ENCODE results near the gene CHRDL2.
A peak's percentile ranks its signal among the peaks of the same experiment; 100 is the strongest.

The CHRDL2 gene

DNA sequence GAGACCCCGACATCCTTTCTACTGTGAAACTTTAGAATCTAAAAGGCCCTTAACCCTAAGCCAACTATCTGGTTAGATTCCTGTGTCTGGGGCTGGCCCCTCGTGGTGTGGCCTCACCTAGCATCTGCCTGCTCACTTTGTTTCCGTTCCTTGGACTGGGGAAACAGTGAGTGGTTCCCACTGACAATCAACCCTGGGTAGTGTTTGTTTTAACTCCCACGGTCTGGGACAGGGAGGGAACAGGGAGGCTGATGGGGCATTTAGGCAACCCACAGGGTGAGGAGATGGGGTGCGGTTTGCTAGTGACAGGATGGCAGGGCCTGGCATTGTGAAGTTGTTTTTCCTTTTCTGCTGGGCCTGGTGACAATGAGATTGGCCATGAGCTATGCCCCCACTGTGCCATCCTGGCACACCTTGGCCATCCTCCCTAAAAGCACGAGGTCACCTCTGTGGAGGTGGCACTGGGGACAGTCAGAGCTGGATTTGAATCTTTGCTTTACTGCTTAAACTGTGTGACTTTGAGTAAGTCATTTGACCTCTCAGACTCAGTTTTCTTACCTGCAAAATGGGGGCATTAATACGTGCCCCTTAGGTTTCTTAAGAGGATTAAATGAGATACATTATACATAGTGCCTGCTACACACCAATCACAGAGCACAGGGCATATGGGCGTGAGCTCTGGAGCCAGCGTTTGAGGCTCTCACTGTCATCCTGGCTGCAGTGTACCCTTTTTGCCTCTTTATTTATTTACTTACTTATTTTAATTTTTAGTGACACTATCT, 31.4 kb downstream of the CHRDL2 start:
- no peak for ATAC-seq
- no peak for TF ChIP-seq CREB5 (CRISPR knock-in tag; IDR thresholded peaks at IDR 0.05; ENCODE audit: low read depth)
- TF ChIP-seq TSHZ2 (CRISPR knock-in tag; IDR thresholded peaks at IDR 0.05) = no peak
- no peak for TF ChIP-seq ESRRG (CRISPR knock-in tag; IDR thresholded peaks at IDR 0.05)
- TF ChIP-seq ZC3H10 (CRISPR knock-in tag; IDR thresholded peaks at IDR 0.05) = no peak
- TF ChIP-seq CSDC2 (CRISPR knock-in tag; IDR thresholded peaks at IDR 0.05) = no peak
- no peak for TF ChIP-seq ZNF565 (CRISPR knock-in tag; conservative IDR thresholded peaks at IDR 0.05; ENCODE audit: low read depth)
- TF ChIP-seq BACH2 (CRISPR knock-in tag; IDR thresholded peaks at IDR 0.05; ENCODE audit: borderline replicate concordance) = no peak
- no peak for TF ChIP-seq ZNF70 (CRISPR knock-in tag; IDR thresholded peaks at IDR 0.05)
- no peak for TF ChIP-seq GLIS3 (CRISPR knock-in tag; IDR thresholded peaks at IDR 0.05)
- no peak for TF ChIP-seq SNAI2 (CRISPR knock-in tag; IDR thresholded peaks at IDR 0.05)
- no peak for TF ChIP-seq ZFP30 (CRISPR knock-in tag; IDR thresholded peaks at IDR 0.05)
- no peak for TF ChIP-seq TCF4 (CRISPR knock-in tag; IDR thresholded peaks at IDR 0.05; ENCODE audit: borderline replicate concordance)
- TF ChIP-seq TOX (CRISPR knock-in tag; IDR thresholded peaks at IDR 0.05; ENCODE audit: borderline replicate concordance) = no peak

DNA sequence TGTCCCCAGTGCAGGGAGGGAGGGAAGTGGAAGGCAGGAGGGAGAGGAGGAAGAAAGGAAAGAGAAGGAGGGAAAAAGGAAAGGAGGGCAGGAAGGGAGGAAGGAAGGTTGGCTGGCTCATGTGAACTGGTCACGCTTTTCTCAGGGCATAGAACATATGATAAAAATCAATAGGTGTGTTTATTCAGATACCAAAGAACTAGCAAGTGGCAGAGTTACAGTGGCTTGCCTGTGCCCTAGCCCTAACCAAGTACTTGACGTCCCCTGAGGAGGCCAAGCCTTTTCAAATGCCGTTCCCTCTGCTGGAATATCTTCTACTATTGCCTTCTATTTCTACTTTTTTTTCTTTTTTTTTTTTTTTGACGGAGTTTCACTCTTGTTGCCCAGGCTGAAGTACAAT, 33.5 kb downstream of the CHRDL2 start:
- ATAC-seq = no peak
- no peak for TF ChIP-seq RARB (CRISPR knock-in tag; IDR thresholded peaks at IDR 0.05)
- no peak for TF ChIP-seq ZC3H10 (CRISPR knock-in tag; IDR thresholded peaks at IDR 0.05)
- no peak for TF ChIP-seq PPARA (CRISPR knock-in tag; IDR thresholded peaks at IDR 0.05; ENCODE audit: borderline replicate concordance)
- TF ChIP-seq CREB5 (CRISPR knock-in tag; IDR thresholded peaks at IDR 0.05; ENCODE audit: low read depth) = no peak
- TF ChIP-seq TSHZ2 (CRISPR knock-in tag; IDR thresholded peaks at IDR 0.05) = no peak
- no peak for TF ChIP-seq ZFP3 (CRISPR knock-in tag; IDR thresholded peaks at IDR 0.05)
- no peak for TF ChIP-seq ZNF8 (CRISPR knock-in tag; IDR thresholded peaks at IDR 0.05)
- no peak for TF ChIP-seq GLIS3 (CRISPR knock-in tag; IDR thresholded peaks at IDR 0.05)
- TF ChIP-seq CSDC2 (CRISPR knock-in tag; IDR thresholded peaks at IDR 0.05) = no peak
- TF ChIP-seq BACH2 (CRISPR knock-in tag; IDR thresholded peaks at IDR 0.05; ENCODE audit: borderline replicate concordance) = no peak

- peak; percentile 37; the same call in 2 of the 3 replicates for ATAC-seq
- TF ChIP-seq CREB5 (CRISPR knock-in tag; IDR thresholded peaks at IDR 0.05; ENCODE audit: low read depth) (no peak), TSHZ2 (CRISPR knock-in tag; IDR thresholded peaks at IDR 0.05) (no peak), CSRNP3 (CRISPR knock-in tag; IDR thresholded peaks at IDR 0.05) (no peak), ZNF565 (CRISPR knock-in tag; conservative IDR thresholded peaks at IDR 0.05; ENCODE audit: low read depth) (no peak), ZFP30 (CRISPR knock-in tag; IDR thresholded peaks at IDR 0.05) (no peak), TOX (CRISPR knock-in tag; IDR thresholded peaks at IDR 0.05; ENCODE audit: borderline replicate concordance) (no peak), ARNTL (CRISPR knock-in tag; IDR thresholded peaks at IDR 0.05; ENCODE audit: borderline replicate concordance, low read depth) (no peak), GLIS3 (CRISPR knock-in tag; IDR thresholded peaks at IDR 0.05) (no peak)
Observed at GRCh38 chr11:74696939-74697675, 34.1 kb downstream of the CHRDL2 start.

All from SK-N-SH treated with all-trans-retinoic acid at 6 μM for 48 hours (cell line).